T-helper 1 cell treated with Interleukin-12 subunit alpha and Interleukin-12 subunit beta and Interleukin-4 antibody, amounts not matched to agents 30 μg/mL and 1 μg/mL, for 36 hours (primary cell): ENCODE results near the gene TTC28.

Source experiments
- H3K27ac Mint-ChIP-seq: one replicate; pipeline ENCODE4 v1.8.0; 2021; ENCODE audit warnings: mild to moderate bottlenecking, mixed read lengths
- H3K27me3 Mint-ChIP-seq: one replicate; pipeline ENCODE4 v1.8.0; 2021; ENCODE audit warnings: low read depth, mixed read lengths
- H3K36me3 Mint-ChIP-seq: one replicate; pipeline ENCODE4 v1.8.0; 2021; ENCODE audit warnings: low read depth, mixed read lengths
- H3K4me1 Mint-ChIP-seq: one replicate; pipeline ENCODE4 v1.8.0; 2021; ENCODE audit warnings: low read depth, mixed read lengths
- H3K4me3 Mint-ChIP-seq: one replicate; pipeline ENCODE4 v1.8.0; 2021; ENCODE audit warnings: mild to moderate bottlenecking, moderate library complexity, mixed read lengths
- H3K9me3 Mint-ChIP-seq: one replicate; pipeline ENCODE4 v1.8.0; 2021; ENCODE audit warnings: mixed read lengths

The TTC28 gene

GRCh38 chr22:28448625-28449024 is 231.0 kb downstream of the TTC28 start:
- H3K4me3 Mint-ChIP-seq, result no peak overlapping the region
- H3K27me3 Mint-ChIP-seq, result peaks cover 14% of the 10 kb centered on the region
- peaks cover under 1% of the 10 kb centered on the region for H3K4me1 Mint-ChIP-seq
- no peaks in the 10 kb centered on the region for H3K36me3 Mint-ChIP-seq
- no peak overlapping the region for H3K27ac Mint-ChIP-seq
- no peaks in the 10 kb centered on the region for H3K9me3 Mint-ChIP-seq

GRCh38 chr22:28444659-28445058 is 235.0 kb downstream of the TTC28 start:
- H3K27me3 Mint-ChIP-seq, result peaks cover 14% of the 10 kb centered on the region
- peaks cover 23% of the 10 kb centered on the region for H3K4me1 Mint-ChIP-seq
- H3K36me3 Mint-ChIP-seq, result peaks cover 2% of the 10 kb centered on the region
- H3K27ac Mint-ChIP-seq, result no peak overlapping the region
- H3K9me3 Mint-ChIP-seq, result no peaks in the 10 kb centered on the region
- no peak overlapping the region for H3K4me3 Mint-ChIP-seq

- Mint-ChIP-seq H3K9me3 (no peaks in the 10 kb centered on the region), H3K27me3 (peaks cover 14% of the 10 kb centered on the region), H3K36me3 (peaks cover 3% of the 10 kb centered on the region), H3K4me3 (peak overlapping the region; percentile 88), H3K4me1 (peaks cover 25% of the 10 kb centered on the region), H3K27ac (peak overlapping the region; percentile 53)
Observed at GRCh38 chr22:28443526-28443876, 236.1 kb downstream of the TTC28 start.

GRCh38 chr22:28442711-28443525 is 236.7 kb downstream of the TTC28 start:
- H3K9me3 Mint-ChIP-seq, result no peaks in the 10 kb centered on the region
- H3K27me3 Mint-ChIP-seq, result peaks cover 14% of the 10 kb centered on the region
- H3K4me3 Mint-ChIP-seq, result peak overlapping the region; percentile 88
- H3K4me1 Mint-ChIP-seq, result peaks cover 25% of the 10 kb centered on the region
- peak overlapping the region; percentile 75 for H3K27ac Mint-ChIP-seq
- H3K36me3 Mint-ChIP-seq, result peaks cover 3% of the 10 kb centered on the region

- Mint-ChIP-seq H3K27ac (peak overlapping the region; percentile 75), H3K27me3 (peaks cover 14% of the 10 kb centered on the region), H3K4me3 (peak overlapping the region; percentile 88), H3K4me1 (peaks cover 25% of the 10 kb centered on the region), H3K36me3 (peaks cover 3% of the 10 kb centered on the region), H3K9me3 (no peaks in the 10 kb centered on the region)
Observed at GRCh38 chr22:28442264-28442710, 237.4 kb downstream of the TTC28 start.

- H3K36me3 Mint-ChIP-seq, result peaks cover 3% of the 10 kb centered on the region
- H3K4me1 Mint-ChIP-seq, result peaks cover 25% of the 10 kb centered on the region
- peak overlapping the region; percentile 57 for H3K27ac Mint-ChIP-seq
- peak overlapping the region; percentile 52 for H3K4me3 Mint-ChIP-seq
- no peaks in the 10 kb centered on the region for H3K9me3 Mint-ChIP-seq
- peaks cover 14% of the 10 kb centered on the region for H3K27me3 Mint-ChIP-seq
Observed at GRCh38 chr22:28441720-28442263, 237.8 kb downstream of the TTC28 start.

- H3K27ac Mint-ChIP-seq, result no peak overlapping the region
- H3K4me1 Mint-ChIP-seq, result peaks cover 25% of the 10 kb centered on the region
- H3K4me3 Mint-ChIP-seq, result no peak overlapping the region
- peaks cover 3% of the 10 kb centered on the region for H3K36me3 Mint-ChIP-seq
- peaks cover 13% of the 10 kb centered on the region for H3K27me3 Mint-ChIP-seq
- no peaks in the 10 kb centered on the region for H3K9me3 Mint-ChIP-seq
Observed at GRCh38 chr22:28440592-28441390, 238.8 kb downstream of the TTC28 start.

GRCh38 chr22:28438183-28438768 is 241.4 kb downstream of the TTC28 start:
- H3K27ac Mint-ChIP-seq, result no peak overlapping the region
- peaks cover under 1% of the 10 kb centered on the region for H3K27me3 Mint-ChIP-seq
- peaks cover 21% of the 10 kb centered on the region for H3K4me1 Mint-ChIP-seq
- no peaks in the 10 kb centered on the region for H3K9me3 Mint-ChIP-seq
- no peak overlapping the region for H3K4me3 Mint-ChIP-seq
- peaks cover 2% of the 10 kb centered on the region for H3K36me3 Mint-ChIP-seq

- peaks cover 3% of the 10 kb centered on the region for H3K36me3 Mint-ChIP-seq
- peaks cover 11% of the 10 kb centered on the region for H3K4me1 Mint-ChIP-seq
- no peak overlapping the region for H3K27ac Mint-ChIP-seq
- no peaks in the 10 kb centered on the region for H3K27me3 Mint-ChIP-seq
- H3K9me3 Mint-ChIP-seq, result no peaks in the 10 kb centered on the region
- H3K4me3 Mint-ChIP-seq, result no peak overlapping the region
Observed at GRCh38 chr22:28435982-28436381, 243.7 kb downstream of the TTC28 start.

- Mint-ChIP-seq H3K4me3 (no peak overlapping the region), H3K27ac (no peak overlapping the region), H3K27me3 (no peaks in the 10 kb centered on the region), H3K4me1 (peaks cover 4% of the 10 kb centered on the region), H3K36me3 (peaks cover 3% of the 10 kb centered on the region), H3K9me3 (no peaks in the 10 kb centered on the region)
Observed at GRCh38 chr22:28435140-28435768, 244.4 kb downstream of the TTC28 start.

GRCh38 chr22:28430466-28431025 is 249.1 kb downstream of the TTC28 start:
- Mint-ChIP-seq H3K27me3 (no peaks in the 10 kb centered on the region), H3K4me1 (no peaks in the 10 kb centered on the region), H3K27ac (no peak overlapping the region), H3K9me3 (no peaks in the 10 kb centered on the region), H3K36me3 (peaks cover 2% of the 10 kb centered on the region), H3K4me3 (no peak overlapping the region)

- no peaks in the 10 kb centered on the region for H3K4me1 Mint-ChIP-seq
- H3K4me3 Mint-ChIP-seq, result no peak overlapping the region
- H3K36me3 Mint-ChIP-seq, result peaks cover 2% of the 10 kb centered on the region
- H3K9me3 Mint-ChIP-seq, result no peaks in the 10 kb centered on the region
- no peaks in the 10 kb centered on the region for H3K27me3 Mint-ChIP-seq
- no peak overlapping the region for H3K27ac Mint-ChIP-seq
Observed at GRCh38 chr22:28429711-28430110, 249.9 kb downstream of the TTC28 start.

GRCh38 chr22:28428271-28428670 is 251.4 kb downstream of the TTC28 start:
- no peak overlapping the region for H3K27ac Mint-ChIP-seq
- peaks cover 2% of the 10 kb centered on the region for H3K36me3 Mint-ChIP-seq
- H3K4me3 Mint-ChIP-seq, result no peak overlapping the region
- no peaks in the 10 kb centered on the region for H3K4me1 Mint-ChIP-seq
- no peaks in the 10 kb centered on the region for H3K27me3 Mint-ChIP-seq
- H3K9me3 Mint-ChIP-seq, result no peaks in the 10 kb centered on the region
